Psoas muscle (tissue), 8 donors: Measurements from ENCODE around the gene NFX1. TPM values are rescaled to one million over a fixed set of nuclear protein-coding genes. Genes with fewer than 3 reads are reported as not detected.
A peak's percentile ranks its signal among the peaks of the same experiment; 100 is the strongest.
"Not testable (repeated sequence)": the region's sequence is repeated elsewhere in the genome, so short reads cannot be mapped to it uniquely, and the experiment has no call there.

ENCODE experiments used
- ATAC-seq, 4 donors: fragments of 200-7000 bp; cut with Tn5 transposase; one replicate each; pipeline ENCODE4 v1.9.1; 2020; ENCODE audit warnings: moderate library complexity in 3 of 4, mild to moderate bottlenecking in 2 of 4
- DNase-seq, 2 donors: peaks; one replicate each; pipeline ENCODE4 v3.0.0-alpha.2; 2020
- H3K27ac ChIP-seq: fragments of 200-600 bp; one replicate; pipeline ENCODE4 v1.8.0; 2022
- H3K27me3 ChIP-seq, 3 donors: fragments of 200-600 bp in 1 of 3; one replicate each; pipeline versions ENCODE4 v1.6.1 to v1.8.0; 2013 to 2022; ENCODE audit warnings: low read length in 2 of 3, mild to moderate bottlenecking in 2 of 3, moderate library complexity in 1 of 3; ENCODE audit not compliant: insufficient read depth in 3 of 3
- H3K36me3 ChIP-seq, 2 donors: fragments of 200-600 bp in 1 of 2; one replicate each; pipeline versions ENCODE4 v1.6.1 to v1.8.0; 2013 to 2022; ENCODE audit warnings: low read depth in 1 of 2, mild to moderate bottlenecking in 1 of 2, moderate library complexity in 1 of 2; ENCODE audit not compliant: insufficient read depth in 1 of 2
- H3K4me1 ChIP-seq: fragments of 200-600 bp; one replicate; pipeline ENCODE4 v1.8.0; 2022
- H3K4me3 ChIP-seq: fragments of 200-600 bp; one replicate; pipeline ENCODE4 v1.8.0; 2022; ENCODE audit warnings: mild to moderate bottlenecking
- H3K9me3 ChIP-seq: fragments of 200-600 bp; one replicate; pipeline ENCODE4 v1.8.0; 2022
- WGBS, 3 donors: extraction: QIAGEN DNeasy Blood & Tissue Kit; methylation state at CpG; one replicate each; pipeline versions ENCODE4 v1.1.6 to v1.1.7; 2013; 5-methylcytosine and 5-hydroxymethylcytosine counted together
- intact Hi-C, 2 donors: fragments of 100-400 bp; cut with DNase I; formaldehyde crosslinking; loops; one replicate each; pipeline versions ENCODE4 v1.11.0 to v1.14.2; 2022
- polyA plus RNA-seq, 3 donors: library from polyadenylated mRNA; stranded (reverse); fragments of 200-250 nt; gene quantifications; one replicate each; pipeline ENCODE4 v1.2.3, GENCODE V29; 2013
- total RNA-seq, 4 donors: library from RNA; stranded (reverse); fragmentation: NEBNext Ultra II Directional in 2 of 4; extraction: Animal tissue kit (Norgen Biotek cat#: 25700) in 2 of 4; gene quantifications; one replicate each; pipeline versions ENCODE4 v1.2.1 to v1.2.4, GENCODE V29; 2021 to 2023
- TF ChIP-seq, protein P1 (sequence below): fragments of 200-600 bp; IDR thresholded peaks from one replicate; pipeline ENCODE4 v1.8.0; 2022; ENCODE audit warnings: antibody characterized with exemption
- donor health status: healthy with polysubstance abuse.
- donor health status: DM: no; HTN: no; CAD: no; lungs with moderate emphysema.
- donor health status: Bipolar disorder and iron deficiency.
- donor health status: healthy.
- donor health status: DM: yes; HTN: yes; CAD: no.
- donor health status: DM: no; HTN: no; CAD: no.
- donor health status: DM: no; HTN: no; CAD: no.
- donor health status: DM: yes; HTN: yes; CAD: no.

The NFX1 gene
- total and polyA plus RNA-seq, 7 donors, result 20.9 to 59.2 (median 33.8) TPM

DNA sequence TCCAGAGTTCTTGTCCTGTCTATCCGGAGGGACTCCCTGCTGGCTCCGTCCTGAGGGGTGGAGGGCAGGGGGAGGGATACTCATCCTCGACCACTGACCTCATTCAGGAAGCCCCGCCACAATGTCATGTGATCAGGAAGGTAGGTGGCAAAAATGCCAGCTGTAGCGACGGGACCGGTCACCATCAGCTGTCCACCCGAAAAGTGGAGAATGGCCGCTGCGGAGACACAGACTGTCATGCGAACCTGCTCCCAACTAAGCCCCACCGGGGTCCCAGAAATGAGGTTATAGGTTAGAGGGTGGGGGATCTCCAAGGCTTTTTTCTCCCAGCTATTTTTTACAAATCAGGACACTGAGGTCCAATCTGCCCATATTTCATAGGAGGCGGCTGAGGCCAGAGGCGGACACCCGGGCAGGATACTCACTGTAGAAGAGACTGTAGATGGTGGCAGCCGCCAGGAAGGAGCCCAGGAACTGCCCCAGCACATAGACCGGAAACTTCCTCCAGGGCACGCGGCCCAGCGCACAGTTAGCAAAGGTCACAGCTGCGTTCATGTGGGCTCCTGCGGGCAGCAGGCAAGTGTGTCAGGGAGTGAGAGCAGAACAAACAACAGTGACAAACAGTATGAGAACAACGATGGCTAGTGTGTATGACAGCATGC lies 95.8 kb downstream of the NFX1 start:
- H3K27ac ChIP-seq, result peak overlapping the region; percentile 30
- H3K36me3 ChIP-seq, H3K4me1 ChIP-seq, DNase-seq, H3K27me3 ChIP-seq, ATAC-seq, H3K9me3 ChIP-seq, H3K4me3 ChIP-seq, intact Hi-C loops: not testable (repeated sequence)
- WGBS, 3 donors, result 77 to 80% (median 79%) methylated on average over 22 to 23 of the region's 23 CpGs

DNA sequence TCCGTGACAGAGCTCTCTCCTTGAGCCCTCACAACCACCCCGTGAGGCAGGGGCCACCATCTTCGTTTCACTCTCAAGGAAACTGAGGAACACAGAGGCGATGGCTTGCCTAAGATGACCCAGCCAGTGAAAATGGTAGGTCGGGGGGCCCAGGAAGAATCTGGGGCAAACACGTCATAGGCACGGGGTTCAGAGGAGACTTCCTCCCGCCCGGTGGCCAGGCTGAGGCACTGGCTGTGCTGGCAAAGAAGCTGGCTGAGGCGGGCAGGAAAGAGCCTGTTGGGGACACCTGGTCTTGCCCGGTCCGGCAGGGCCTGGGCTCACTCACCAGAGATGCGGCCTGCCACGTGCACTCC lies 96.3 kb downstream of the NFX1 start:
- H3K27me3 ChIP-seq, intact Hi-C loops, H3K9me3 ChIP-seq, DNase-seq, H3K36me3 ChIP-seq, H3K4me3 ChIP-seq, ATAC-seq, H3K4me1 ChIP-seq: not testable (repeated sequence)
- WGBS, 3 donors, result 71 to 85% (median 80%) methylated on average over 5 to 14 of the region's 14 CpGs
- peak overlapping the region; percentile 30 for H3K27ac ChIP-seq

DNA sequence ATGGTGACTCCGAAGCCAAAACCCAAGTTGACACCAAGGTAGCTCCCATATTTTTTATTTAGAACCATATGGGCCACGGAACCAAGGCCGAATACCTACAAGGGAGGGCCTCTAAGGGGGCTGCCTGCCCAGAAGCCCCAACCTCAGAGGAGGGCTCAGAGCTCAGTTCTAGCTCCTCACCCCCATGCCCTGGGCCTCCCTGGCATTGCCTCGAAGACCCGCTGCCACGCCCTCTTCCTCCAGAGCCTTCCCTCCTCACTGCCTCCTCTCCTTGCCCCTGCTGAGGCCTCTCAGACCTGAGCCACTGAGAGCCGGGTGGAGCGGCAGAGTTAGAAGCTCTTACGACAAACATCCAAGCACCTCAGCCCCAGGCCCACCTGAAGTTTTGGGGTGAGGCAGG lies 96.7 kb downstream of the NFX1 start:
- Histone ChIP-seq H3K4me1 (peaks cover 12% of the 10 kb centered on the region), H3K27ac (peak overlapping the region; percentile 30)
- intact Hi-C loops, ATAC-seq, DNase-seq, H3K9me3 ChIP-seq, H3K4me3 ChIP-seq, H3K36me3 ChIP-seq, H3K27me3 ChIP-seq: not testable (repeated sequence)
- WGBS, 3 donors, result 85 to 91% (median 86%) methylated on average over 8 to 9 of the region's 9 CpGs

DNA sequence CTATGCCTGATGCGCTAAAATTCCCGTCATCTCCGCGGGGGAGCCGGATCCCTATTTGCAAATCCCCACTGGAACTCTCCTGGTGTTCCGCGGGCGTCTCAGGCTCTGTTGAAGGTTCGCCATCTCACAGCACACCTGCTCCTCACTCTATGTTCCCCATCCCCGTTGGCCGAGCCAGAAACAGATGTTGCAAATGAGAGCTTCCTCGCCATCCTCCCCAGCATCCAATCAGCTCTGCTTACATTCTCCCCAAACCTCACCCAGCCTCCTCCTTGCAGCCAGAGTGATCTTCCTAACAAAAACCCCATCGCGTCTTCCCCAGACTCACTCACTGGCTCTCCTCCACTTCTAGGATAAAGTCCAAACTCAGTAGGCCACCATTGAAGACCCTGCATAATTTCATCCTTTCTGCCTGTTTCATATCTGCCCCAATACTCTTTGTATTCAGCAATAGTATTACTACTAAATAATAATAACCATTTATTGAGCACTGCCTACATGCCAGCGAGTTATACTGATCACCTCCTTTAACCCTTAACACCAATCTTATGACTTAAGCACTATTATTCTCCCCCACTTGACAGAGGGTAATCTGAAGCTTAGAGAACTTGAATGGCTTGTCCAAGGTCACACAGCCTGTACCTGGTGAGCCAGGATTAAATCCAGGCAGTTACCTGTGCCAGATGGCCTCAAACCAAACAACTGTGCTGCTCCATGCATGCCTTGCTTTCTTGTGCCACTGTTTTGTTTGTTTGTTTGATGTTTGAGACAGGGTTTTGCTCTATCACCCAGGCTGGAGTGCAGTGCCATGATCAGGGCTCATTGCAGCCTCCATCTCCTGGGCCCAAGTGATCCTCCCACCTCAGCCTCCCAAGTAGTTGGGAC lies 98.0 kb downstream of the NFX1 start:
- DNase-seq, result no peak
- Histone ChIP-seq H3K27me3 (no peaks in the 10 kb centered on the region), H3K4me3 (no peak overlapping the region), H3K9me3 (no peaks in the 10 kb centered on the region), H3K4me1 (peaks cover 24% of the 10 kb centered on the region), H3K36me3 (no peaks in the 10 kb centered on the region), H3K27ac (no peak overlapping the region)
- TF ChIP-seq, protein P1, sequence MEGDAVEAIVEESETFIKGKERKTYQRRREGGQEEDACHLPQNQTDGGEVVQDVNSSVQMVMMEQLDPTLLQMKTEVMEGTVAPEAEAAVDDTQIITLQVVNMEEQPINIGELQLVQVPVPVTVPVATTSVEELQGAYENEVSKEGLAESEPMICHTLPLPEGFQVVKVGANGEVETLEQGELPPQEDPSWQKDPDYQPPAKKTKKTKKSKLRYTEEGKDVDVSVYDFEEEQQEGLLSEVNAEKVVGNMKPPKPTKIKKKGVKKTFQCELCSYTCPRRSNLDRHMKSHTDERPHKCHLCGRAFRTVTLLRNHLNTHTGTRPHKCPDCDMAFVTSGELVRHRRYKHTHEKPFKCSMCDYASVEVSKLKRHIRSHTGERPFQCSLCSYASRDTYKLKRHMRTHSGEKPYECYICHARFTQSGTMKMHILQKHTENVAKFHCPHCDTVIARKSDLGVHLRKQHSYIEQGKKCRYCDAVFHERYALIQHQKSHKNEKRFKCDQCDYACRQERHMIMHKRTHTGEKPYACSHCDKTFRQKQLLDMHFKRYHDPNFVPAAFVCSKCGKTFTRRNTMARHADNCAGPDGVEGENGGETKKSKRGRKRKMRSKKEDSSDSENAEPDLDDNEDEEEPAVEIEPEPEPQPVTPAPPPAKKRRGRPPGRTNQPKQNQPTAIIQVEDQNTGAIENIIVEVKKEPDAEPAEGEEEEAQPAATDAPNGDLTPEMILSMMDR, result no peak
- intact Hi-C loops, result no loop called here
- 44 to 62% (median 45%) methylated on average over 15 of the region's 15 CpGs for WGBS, 3 donors
- peak in 3 of 4 donors; percentile 36 to 42 (median 37) for ATAC-seq

DNA sequence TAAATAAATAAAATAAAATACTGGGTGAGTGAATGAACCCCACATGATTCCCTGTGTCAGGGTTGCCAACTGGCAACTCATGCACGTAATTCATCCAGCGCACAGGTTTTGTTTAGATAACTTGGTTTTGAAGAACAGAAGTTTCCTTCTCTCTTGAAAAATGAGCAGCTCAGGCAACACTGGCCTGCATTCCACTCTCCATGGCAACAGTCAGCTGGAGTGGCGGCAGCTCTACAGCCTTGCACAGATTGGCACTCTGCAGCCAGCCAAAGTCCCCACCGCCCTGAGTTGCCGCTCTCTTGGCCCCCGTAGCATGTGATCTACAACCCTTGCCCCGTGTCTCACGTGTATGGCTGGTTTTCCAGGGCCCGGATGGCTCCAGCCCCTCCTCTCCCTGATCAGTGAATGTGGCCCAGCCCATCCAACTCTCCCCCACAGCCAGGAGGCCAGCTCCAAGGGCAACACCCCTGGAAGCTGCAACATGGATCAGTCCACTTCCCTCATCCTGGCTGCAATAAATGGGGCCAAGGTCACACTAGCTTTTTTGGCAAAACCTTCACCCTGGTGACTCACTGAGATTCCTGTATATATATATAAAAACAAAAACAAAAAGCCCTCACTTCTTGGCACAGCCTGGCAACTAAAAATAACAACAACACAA lies 100.9 kb downstream of the NFX1 start:
- H3K4me1 ChIP-seq, result peaks cover 24% of the 10 kb centered on the region
- WGBS, 3 donors, result 1 to 11% (median 11%) methylated on average over 8 to 9 of the region's 9 CpGs
- H3K27me3 ChIP-seq, H3K9me3 ChIP-seq, intact Hi-C loops, H3K36me3 ChIP-seq: not testable (repeated sequence)
- H3K4me3 ChIP-seq, result peak overlapping the region; percentile 18
- DNase-seq (peak; percentile 45 to 72), ATAC-seq (peak in 1 of 4 donors; percentile 42)
- peak overlapping the region; percentile 81 for H3K27ac ChIP-seq

DNA sequence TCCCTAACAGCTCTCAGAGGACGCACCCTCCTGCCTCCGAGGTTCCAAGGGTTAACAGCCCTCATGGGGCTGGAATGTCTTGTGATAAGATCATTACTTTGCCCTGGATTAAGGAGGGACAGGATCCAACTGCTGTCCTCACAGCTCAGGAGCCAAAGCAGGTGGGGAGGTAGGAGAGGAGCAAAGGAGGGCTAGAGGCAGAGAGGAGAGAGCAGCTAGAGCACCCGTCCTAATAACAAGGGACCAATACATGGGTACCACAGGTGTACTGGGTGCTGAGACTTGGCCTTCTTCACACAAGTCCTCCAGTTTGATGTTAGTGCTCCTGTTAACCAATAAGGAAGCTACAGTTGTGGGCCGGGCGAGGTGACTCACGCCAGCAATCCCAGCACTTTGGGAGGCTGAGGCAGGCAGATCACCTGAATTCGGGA lies 102.3 kb downstream of the NFX1 start:
- intact Hi-C loops, H3K4me3 ChIP-seq, H3K27me3 ChIP-seq, H3K9me3 ChIP-seq, H3K36me3 ChIP-seq: not testable (repeated sequence)
- WGBS, 3 donors, result 44 to 63% (median 47%) methylated on average over 7 of the region's 7 CpGs
- DNase-seq, result peak in 1 of 2 donors; percentile 12
- H3K27ac ChIP-seq, result peak overlapping the region; percentile 81
- H3K4me1 ChIP-seq, result peaks cover 24% of the 10 kb centered on the region
- peak in 2 of 4 donors; percentile 43 to 46 for ATAC-seq
